Measurements from ENCODE around the gene SLC6A17.

The SLC6A17 gene

GRCh38 chr1:110243146-110243545 lies 92.9 kb downstream of the SLC6A17 start:
- no peak for DNase-seq

DNA sequence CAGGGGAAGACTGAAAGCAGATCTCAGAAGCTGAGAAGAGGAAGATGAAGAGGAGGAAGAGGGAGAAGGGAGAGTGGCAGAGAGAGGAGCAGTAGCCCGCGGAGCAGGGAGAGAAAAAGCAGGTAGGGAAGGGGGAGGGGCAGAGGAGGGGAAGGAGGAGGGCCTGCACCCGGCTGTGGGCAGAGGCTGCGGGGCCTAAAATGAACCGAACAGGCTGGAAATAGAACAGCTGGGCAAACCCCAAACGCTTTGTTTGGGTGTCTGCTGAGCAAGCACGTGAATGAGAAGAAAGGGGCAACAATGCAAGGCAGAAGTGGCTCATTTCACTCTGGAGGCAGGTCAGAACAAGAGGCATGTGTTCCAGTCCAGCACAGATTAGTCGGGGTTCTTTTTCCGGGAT lies 93.3 kb downstream of the SLC6A17 start:
- no peak for DNase-seq

- DNase-seq = no peak
These were observed 95.8 kb downstream of the SLC6A17 start for GRCh38 chr1:110245876-110246620.

- no peak for DNase-seq
These were observed 98.5 kb downstream of the SLC6A17 start for GRCh38 chr1:110248746-110249145.

DNA sequence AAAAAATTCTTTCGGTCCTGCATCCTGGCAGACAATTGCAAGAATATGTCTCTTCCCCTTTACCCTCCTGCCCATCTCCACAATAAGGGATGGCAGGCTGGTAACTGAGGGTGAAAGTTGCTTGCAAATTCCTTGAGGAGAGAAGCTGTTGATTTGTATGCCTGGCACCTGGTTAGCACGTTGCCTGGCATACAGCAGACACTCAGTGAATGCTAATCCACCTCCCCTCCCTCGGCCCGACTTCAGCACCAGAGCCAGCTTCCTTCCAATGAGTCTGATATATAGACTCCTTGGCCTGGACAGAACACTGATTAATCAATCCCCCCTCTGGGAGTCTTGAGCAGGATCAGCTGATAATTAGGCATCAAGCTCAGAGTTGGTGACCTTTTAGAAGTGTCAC lies 99.0 kb downstream of the SLC6A17 start:
- DNase-seq = no peak

- peak; percentile 15 for DNase-seq
These were observed 99.7 kb downstream of the SLC6A17 start for GRCh38 chr1:110250008-110250407.

GRCh38 chr1:110250749-110251148 lies 100.5 kb downstream of the SLC6A17 start:
- DNase-seq = peak; percentile 47
